HG02973 (cell line): ENCODE results near the gene GUCY2F.

Experiments
- ATAC-seq: cut with Tn5 transposase; IDR thresholded peaks from one replicate; pipeline ENCODE4 v1.9.1; 2021; ENCODE audit warnings: moderate library complexity; ENCODE audit not compliant: unreplicated experiment

Gene GUCY2F

DNA sequence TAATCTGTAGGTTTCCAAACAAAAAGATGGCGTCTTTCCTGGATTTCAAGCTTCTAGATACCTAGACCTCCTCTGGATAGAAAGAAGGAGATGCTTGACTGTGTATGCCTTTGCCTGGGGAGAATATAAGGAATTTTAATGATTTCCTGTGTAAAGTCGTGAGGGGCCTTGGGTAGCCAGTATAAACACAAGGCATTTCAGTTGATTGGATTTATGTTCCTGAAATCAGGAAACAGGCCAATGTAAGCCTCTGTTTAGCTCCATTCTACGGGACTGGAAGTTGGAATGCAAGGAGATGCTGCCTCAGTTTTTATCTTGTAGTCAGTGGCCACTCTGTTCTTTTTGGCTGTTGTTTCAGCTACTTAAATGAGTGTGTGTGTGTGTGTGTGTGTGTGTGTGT lies 137.2 kb downstream of the GUCY2F start:
- no peak for ATAC-seq

- ATAC-seq: no peak
Observed at GRCh38 chrX:109344101-109344500, 137.8 kb downstream of the GUCY2F start.

DNA sequence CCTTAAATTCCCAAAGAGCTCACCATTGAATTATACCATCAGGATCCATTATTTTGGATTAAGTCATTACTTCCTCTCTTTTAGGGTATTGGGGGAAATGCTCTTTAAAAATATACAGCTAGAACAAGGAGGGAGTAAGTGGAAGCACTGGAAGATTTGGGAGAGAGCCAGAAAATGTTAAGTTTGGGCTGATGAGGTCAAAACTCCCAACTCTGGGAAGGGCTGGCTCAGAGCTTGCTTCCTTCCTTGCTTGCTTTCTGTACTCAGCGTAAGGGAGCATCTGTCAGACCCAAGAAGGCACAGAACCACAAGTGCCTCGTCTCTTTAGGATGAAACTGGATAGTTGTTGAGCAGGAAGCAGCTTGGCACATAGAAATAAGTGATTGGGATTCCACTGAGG lies 138.2 kb downstream of the GUCY2F start:
- ATAC-seq: no peak

DNA sequence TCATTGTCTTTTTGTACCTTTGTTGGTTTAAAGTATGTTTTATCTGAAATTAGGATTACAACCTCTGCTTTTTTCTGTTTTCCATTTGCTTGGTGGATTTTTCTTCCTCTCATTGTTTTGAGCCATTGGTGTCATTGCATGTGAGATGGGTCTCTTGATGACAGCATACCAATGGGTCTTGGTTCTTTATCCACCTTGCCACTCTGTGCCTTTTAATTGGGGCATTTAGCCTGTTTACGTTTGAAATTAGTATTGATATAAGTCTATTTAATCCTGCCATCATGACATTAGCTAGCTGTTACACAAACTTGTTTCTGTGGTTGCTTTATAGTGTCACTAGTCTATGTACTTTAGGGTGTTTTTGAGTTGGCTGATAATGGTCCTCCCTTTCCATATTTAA lies 145.7 kb downstream of the GUCY2F start:
- ATAC-seq: no peak

DNA sequence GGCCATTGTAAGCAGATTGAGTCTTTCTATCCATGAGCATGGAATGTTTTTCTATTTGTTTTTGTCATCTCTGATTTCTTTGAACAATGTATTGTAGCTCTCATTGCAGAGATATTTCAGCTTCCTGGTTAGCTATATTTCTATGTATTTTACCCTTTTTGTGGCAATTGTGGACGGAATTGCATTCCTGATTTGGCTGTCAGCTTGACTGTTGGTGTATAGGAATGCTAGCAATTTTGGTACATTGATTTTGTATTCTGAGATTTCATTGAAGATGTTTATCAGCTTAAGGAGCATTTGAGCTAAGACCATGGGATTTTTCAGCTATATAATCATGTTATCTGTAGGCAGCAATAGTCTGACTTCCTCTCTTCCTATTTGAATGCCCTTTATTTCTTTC lies 154.6 kb downstream of the GUCY2F start:
- no peak for ATAC-seq
